Activated naive CD8-positive, alpha-beta T cell treated with anti-CD3 and anti-CD28 coated beads, Interleukin-2, amount 50 U/mL, for 24 hours (primary cell): ENCODE measurements around the gene ATP6V0A1.

ENCODE experiments used
- ATAC-seq: fragments of 150-1000 bp; cut with Tn5 transposase; one replicate; pipeline ENCODE4 v1.10.0; 2021
- DNase-seq: peaks from one replicate; pipeline ENCODE4 v3.0.0; 2021
- H3K27ac Mint-ChIP-seq: one replicate; pipeline ENCODE4 v1.8.0; 2021; ENCODE audit warnings: mild to moderate bottlenecking, mixed read lengths
- H3K27me3 Mint-ChIP-seq: one replicate; pipeline ENCODE4 v1.8.0; 2021; ENCODE audit warnings: mixed read lengths
- H3K36me3 Mint-ChIP-seq: one replicate; pipeline ENCODE4 v1.8.0; 2021; ENCODE audit warnings: low read depth, mixed read lengths
- H3K4me1 Mint-ChIP-seq: one replicate; pipeline ENCODE4 v1.8.0; 2021; ENCODE audit warnings: mixed read lengths
- H3K4me3 Mint-ChIP-seq: one replicate; pipeline ENCODE4 v1.8.0; 2021; ENCODE audit warnings: mild to moderate bottlenecking, moderate library complexity, mixed read lengths
- H3K9me3 Mint-ChIP-seq: one replicate; pipeline ENCODE4 v1.8.0; 2021; ENCODE audit warnings: mixed read lengths

The ATP6V0A1 gene

DNA sequence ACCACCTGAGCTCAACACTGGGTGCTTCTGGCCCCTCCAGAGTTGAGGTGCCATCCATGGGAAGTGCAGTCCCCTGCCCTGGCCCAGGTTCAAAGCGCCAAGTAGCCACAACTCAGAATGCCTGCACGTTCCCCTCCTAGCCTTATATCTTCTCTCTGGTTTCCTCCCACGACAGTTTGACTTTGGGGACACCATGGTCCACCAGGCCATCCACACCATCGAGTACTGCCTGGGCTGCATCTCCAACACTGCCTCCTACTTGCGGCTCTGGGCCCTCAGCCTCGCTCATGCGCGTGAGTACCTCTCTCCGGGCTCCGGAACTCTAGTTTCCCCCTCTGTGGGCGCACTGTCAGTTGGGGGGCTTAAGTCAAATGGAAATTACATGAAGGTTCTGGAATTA lies 55.0 kb downstream of the ATP6V0A1 start:
- no peak overlapping the region for H3K27ac Mint-ChIP-seq
- ATAC-seq (no peak), DNase-seq (no peak)
- peaks cover 3% of the 10 kb centered on the region for H3K4me1 Mint-ChIP-seq
- H3K36me3 Mint-ChIP-seq: peaks cover under 1% of the 10 kb centered on the region
- H3K4me3 Mint-ChIP-seq: no peak overlapping the region
- H3K27me3 Mint-ChIP-seq: peaks cover 2% of the 10 kb centered on the region
- no peaks in the 10 kb centered on the region for H3K9me3 Mint-ChIP-seq

DNA sequence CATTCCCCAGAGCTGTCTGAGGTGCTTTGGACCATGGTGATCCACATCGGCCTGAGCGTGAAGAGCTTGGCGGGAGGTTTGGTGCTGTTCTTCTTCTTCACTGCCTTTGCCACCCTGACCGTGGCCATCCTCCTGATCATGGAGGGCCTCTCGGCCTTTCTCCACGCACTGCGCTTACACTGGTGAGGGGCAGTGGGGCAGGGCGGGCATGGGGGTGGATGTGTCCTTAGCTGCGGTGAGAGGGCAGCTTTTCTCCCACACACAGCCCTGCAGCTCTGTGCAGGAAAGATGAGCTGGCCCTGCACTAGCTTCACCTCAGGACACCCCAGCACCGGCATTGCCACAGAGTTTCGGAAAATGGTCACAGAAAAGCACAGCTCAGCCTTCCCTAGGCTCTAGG lies 55.6 kb downstream of the ATP6V0A1 start:
- no peaks in the 10 kb centered on the region for H3K9me3 Mint-ChIP-seq
- no peaks in the 10 kb centered on the region for H3K36me3 Mint-ChIP-seq
- no peak overlapping the region for H3K4me3 Mint-ChIP-seq
- H3K27me3 Mint-ChIP-seq: peaks cover 2% of the 10 kb centered on the region
- ATAC-seq (no peak), DNase-seq (no peak)
- H3K27ac Mint-ChIP-seq: no peak overlapping the region
- H3K4me1 Mint-ChIP-seq: peaks cover 3% of the 10 kb centered on the region

DNA sequence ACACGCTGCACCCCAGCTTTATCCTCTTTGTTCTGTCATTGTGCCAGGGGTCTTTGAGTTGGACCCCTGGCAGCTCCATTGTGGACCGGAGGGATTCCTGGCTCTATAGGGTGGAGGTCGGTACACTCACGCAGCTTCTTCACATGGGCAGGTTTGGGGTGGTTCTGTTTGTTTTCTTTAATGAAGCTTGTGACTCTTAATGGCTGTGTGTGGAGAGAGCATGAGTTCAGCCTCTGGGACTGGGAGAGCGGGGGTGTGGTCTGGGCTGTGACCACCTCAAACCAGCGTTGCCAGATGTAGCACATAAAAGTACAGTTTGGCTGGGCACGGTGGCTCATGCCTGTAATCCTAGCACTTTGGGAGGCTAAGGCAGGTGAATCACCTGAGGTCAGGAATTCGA lies 56.2 kb downstream of the ATP6V0A1 start:
- Mint-ChIP-seq H3K27me3 (peaks cover 2% of the 10 kb centered on the region), H3K27ac (no peak overlapping the region), H3K36me3 (no peaks in the 10 kb centered on the region), H3K9me3 (no peaks in the 10 kb centered on the region), H3K4me1 (peaks cover 3% of the 10 kb centered on the region), H3K4me3 (no peak overlapping the region)
- DNase-seq (no peak), ATAC-seq (no peak)

DNA sequence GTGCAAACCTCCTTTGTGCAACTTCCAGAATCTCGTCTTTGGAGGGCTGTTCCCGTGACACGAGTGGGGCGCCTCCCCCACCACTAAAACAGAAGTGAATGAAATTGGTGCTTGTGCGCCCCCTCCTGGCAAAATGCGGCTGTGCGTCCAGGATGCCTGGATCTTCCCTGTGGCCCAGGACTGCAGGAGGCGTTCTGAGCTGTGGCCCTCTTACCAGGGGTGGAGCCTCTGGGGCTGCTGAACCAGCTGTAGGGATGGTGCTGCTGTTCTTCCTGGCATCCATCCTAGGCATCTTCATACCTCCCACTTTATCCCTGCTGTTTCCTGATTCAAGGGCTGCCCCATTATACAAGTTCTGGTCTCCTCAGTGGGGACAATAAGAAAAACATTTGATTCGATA lies 58.8 kb downstream of the ATP6V0A1 start:
- Mint-ChIP-seq H3K4me1 (peaks cover 6% of the 10 kb centered on the region), H3K27me3 (peaks cover 3% of the 10 kb centered on the region), H3K36me3 (peaks cover 8% of the 10 kb centered on the region), H3K27ac (no peak overlapping the region), H3K9me3 (no peaks in the 10 kb centered on the region), H3K4me3 (no peak overlapping the region)
- peak; percentile 72 for ATAC-seq
- peak; percentile 88 for DNase-seq

DNA sequence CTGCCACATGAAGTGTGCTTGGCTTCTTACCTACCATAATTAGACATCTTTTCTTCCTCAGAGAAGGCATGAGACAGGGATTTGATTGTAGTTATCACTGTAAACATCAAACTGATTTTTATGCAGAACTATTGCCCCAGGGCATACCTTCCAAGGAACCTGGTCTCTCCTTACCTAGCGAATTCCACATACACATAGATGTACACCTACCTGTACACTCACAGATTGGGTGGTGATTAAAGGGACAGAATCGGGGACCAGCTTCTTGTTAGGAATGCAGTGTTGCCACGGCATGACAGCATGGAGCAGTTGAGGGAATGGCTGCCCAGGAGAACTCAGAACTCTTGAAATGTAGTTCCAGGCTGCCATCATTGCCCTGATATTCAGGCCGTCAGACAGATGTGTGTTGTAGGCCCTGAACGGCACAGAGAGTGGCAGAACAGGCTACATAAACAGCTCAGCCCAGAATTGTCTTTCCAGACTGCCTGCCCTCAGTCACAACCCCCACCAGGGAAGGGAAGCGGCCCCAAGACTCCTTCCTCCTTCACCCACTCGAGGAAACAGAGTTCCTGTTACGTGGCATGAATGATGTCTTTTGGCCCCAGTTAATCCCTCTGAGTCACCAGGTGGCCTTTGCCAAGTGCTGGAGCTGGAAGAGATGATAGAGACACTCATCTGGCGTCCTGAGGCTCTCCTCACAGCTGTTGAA lies 59.5 kb downstream of the ATP6V0A1 start:
- Mint-ChIP-seq H3K4me1 (peaks cover 6% of the 10 kb centered on the region), H3K27ac (no peak overlapping the region), H3K9me3 (no peaks in the 10 kb centered on the region), H3K4me3 (no peak overlapping the region), H3K27me3 (peaks cover 3% of the 10 kb centered on the region), H3K36me3 (peaks cover 8% of the 10 kb centered on the region)
- ATAC-seq (no peak), DNase-seq (no peak)

DNA sequence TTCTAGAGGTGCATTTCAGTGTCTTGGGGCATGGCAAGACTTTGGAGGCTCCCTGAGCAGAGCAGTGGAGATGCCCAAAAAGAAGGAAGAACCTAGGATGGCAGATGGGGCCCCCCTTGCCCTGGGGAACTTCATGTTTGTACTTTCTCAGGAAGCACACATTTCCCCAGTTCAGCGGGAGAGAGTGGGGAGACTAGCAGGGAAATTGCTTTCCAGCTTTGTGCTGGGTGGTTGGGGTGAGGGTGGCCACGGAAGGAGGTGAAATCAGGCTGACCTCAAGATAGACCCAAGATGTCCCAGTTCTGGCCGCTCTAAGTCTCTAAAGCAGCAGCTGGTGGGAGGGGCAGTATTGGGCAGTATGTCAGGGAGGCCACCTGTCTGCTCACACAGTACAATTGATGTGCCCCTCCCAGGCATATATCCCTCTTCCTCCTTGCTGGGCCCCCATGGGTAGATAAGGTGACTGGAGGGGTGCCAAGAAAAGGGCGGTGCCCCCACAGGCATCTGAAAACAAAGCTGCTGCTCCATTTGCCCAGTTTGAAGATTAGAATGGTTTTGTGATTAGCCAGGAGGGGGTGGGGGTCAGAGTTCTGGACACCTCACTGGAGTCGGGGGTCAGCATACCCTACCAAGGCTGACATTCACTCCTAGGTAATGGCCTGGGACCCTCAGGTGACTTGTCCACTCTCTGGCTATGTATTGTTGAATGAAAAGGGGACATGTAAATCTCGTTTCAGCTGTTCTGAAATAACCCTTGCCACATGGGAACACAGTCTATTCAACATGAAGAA lies 60.3 kb downstream of the ATP6V0A1 start:
- peaks cover 3% of the 10 kb centered on the region for H3K27me3 Mint-ChIP-seq
- H3K4me1 Mint-ChIP-seq: peaks cover 12% of the 10 kb centered on the region
- DNase-seq: no peak
- H3K27ac Mint-ChIP-seq: no peak overlapping the region
- H3K36me3 Mint-ChIP-seq: peaks cover 8% of the 10 kb centered on the region
- no peaks in the 10 kb centered on the region for H3K9me3 Mint-ChIP-seq
- no peak overlapping the region for H3K4me3 Mint-ChIP-seq
- ATAC-seq: no peak

DNA sequence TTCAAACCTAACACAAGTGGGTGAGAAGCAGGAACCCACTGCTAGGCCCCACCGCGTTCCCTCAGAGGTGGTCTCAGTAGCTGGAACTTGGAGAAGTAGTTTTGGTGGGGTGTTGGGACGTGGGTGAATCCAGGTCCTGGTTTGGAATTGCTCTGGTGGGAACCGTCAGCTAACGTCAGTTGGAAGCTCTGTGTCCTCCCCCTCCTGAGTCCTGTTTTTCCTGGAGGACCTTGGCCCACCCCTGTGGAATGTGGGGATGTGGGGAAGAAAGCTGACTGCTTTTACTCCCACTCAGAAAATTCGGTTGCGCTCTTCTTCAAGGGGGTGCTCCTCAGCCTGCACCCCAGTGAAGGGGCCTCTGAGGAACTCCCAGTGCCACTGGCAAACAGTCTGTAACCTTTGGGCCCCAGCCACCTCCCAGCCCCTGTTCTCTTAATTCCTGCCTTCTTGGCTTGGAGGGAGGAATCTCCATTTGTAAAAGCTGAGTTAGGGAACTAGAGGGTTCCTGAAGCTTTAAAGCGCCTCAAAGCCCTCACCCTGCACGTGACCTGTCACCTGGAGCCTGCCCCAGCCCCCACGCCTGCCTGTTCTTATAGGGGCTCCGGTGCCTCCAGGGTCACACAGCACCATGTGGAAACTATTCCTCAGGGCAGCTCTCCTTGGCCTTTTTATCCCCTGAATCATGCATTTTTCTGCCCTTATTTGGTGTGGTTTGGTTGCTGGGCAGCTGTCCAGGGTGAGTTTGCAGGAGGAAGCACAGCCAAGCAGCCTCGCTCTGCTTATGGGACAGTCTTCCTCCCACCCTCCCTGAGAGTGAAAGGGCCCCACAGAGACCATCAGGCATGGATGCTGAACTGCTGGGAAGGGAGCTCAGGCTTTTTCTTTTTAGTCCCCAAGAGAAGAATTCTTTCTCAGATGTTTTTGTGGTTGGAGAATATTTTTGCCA lies 61.1 kb downstream of the ATP6V0A1 start:
- Mint-ChIP-seq H3K27me3 (peaks cover 3% of the 10 kb centered on the region), H3K36me3 (peaks cover 8% of the 10 kb centered on the region), H3K4me1 (peaks cover 19% of the 10 kb centered on the region), H3K4me3 (no peak overlapping the region), H3K9me3 (no peaks in the 10 kb centered on the region), H3K27ac (no peak overlapping the region)
- no peak for DNase-seq
- ATAC-seq: no peak

DNA sequence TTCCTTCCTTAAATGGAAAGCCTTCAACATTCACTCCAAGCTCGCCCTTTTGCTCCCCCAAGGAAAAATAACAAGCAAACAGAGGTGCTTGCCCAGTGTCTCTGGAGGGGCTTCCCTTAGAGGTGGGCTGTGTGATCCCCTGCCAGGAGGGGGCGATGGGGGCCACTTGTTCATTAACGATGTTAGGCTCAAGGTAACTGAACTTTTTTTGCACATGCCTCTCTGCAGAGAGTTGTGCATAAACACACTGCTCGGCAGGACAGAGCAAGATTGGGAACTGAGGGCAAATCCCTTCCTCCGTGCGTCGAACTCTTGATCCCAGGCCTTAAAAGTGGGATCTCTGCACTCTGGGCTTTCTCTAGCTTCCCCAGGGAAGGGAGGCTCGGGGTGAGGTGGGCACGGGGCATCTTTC lies 61.9 kb downstream of the ATP6V0A1 start:
- no peaks in the 10 kb centered on the region for H3K9me3 Mint-ChIP-seq
- peaks cover 19% of the 10 kb centered on the region for H3K4me1 Mint-ChIP-seq
- H3K27me3 Mint-ChIP-seq: peaks cover 3% of the 10 kb centered on the region
- no peak overlapping the region for H3K4me3 Mint-ChIP-seq
- DNase-seq (peak; percentile 49), ATAC-seq (no peak)
- no peak overlapping the region for H3K27ac Mint-ChIP-seq
- peaks cover 8% of the 10 kb centered on the region for H3K36me3 Mint-ChIP-seq

DNA sequence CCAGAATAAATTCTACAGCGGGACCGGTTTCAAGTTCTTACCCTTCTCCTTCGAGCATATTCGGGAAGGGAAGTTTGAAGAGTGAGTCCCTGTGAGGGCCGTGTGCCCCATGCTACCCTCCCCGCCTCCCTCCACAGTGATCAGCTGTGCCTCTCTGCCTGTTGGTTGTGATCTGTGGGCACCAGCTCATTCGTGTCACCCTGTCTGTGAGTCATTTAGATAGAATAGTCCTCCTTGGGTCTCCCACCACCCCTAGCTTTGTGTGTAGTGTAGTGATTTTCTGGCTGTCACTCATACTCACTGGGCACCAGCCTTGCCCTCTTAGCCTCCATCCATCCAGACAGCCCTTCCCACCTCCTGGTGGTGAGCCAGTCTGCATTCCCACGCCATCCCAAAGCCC lies 62.4 kb downstream of the ATP6V0A1 start:
- H3K27ac Mint-ChIP-seq: no peak overlapping the region
- ATAC-seq (peak; percentile 22), DNase-seq (no peak)
- H3K9me3 Mint-ChIP-seq: no peaks in the 10 kb centered on the region
- peaks cover 8% of the 10 kb centered on the region for H3K36me3 Mint-ChIP-seq
- no peak overlapping the region for H3K4me3 Mint-ChIP-seq
- peaks cover 3% of the 10 kb centered on the region for H3K27me3 Mint-ChIP-seq
- H3K4me1 Mint-ChIP-seq: peaks cover 19% of the 10 kb centered on the region

DNA sequence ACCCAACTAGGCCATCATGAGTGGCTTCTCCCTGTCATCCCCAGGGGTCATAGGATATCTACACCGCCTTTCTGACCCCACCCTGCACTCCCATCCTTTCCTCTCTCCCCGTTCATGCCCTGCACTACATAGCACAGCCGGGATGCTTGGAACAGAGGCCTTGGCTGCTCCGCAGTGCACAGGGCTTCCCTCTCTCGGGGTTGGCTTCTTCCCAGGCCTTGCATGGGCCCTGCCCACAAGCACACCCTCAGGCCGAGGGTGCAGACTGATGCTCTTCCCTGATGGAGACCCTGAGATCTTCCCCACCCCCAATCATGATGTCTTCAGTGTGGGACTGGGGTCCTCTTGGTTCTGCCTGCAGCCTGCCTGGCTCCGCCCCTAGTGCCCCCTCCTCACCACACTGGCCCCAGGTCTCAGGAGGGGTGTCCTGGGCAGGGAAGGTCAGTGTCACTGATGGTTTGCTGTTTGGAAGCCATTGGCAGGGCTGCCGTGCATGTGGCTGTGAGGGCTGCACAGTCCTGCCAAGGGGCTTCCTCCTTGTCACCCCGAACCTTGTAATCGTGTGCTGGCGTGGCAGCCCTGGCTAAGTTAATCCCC lies 63.1 kb downstream of the ATP6V0A1 start:
- Mint-ChIP-seq H3K4me3 (no peak overlapping the region), H3K36me3 (peaks cover 8% of the 10 kb centered on the region), H3K27ac (no peak overlapping the region), H3K4me1 (peaks cover 19% of the 10 kb centered on the region), H3K27me3 (peaks cover 3% of the 10 kb centered on the region), H3K9me3 (no peaks in the 10 kb centered on the region)
- DNase-seq (no peak), ATAC-seq (no peak)

DNA sequence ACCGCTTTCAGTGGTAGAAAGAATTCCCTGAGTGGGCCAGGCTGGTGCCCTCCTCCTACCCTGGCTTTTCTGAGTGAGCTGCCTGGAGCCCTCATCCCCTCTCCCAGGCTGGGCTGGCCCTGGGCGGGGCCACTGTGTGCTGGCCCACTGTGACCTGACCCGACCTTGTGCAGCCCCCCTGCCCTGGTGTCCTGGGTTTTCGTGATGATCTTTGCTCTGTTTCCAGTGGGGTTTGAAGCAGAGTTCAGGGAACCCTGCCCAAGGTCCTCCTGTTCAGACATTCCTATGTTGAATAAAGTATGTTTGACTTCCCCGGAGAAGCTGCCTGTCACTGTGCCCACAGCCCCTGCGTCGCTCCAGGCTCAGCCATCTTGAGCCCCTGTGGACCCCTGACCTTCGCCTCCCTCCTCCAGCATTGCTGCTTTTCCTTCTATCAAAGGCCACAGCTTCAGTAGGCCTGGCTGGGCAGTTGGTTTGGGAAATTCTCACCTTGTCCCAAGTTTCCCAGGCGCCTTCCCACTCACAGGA lies 63.6 kb downstream of the ATP6V0A1 start:
- peaks cover 3% of the 10 kb centered on the region for H3K27me3 Mint-ChIP-seq
- no peak overlapping the region for H3K4me3 Mint-ChIP-seq
- no peak overlapping the region for H3K27ac Mint-ChIP-seq
- DNase-seq: no peak
- H3K36me3 Mint-ChIP-seq: peaks cover 8% of the 10 kb centered on the region
- no peak for ATAC-seq
- no peaks in the 10 kb centered on the region for H3K9me3 Mint-ChIP-seq
- H3K4me1 Mint-ChIP-seq: peaks cover 20% of the 10 kb centered on the region

DNA sequence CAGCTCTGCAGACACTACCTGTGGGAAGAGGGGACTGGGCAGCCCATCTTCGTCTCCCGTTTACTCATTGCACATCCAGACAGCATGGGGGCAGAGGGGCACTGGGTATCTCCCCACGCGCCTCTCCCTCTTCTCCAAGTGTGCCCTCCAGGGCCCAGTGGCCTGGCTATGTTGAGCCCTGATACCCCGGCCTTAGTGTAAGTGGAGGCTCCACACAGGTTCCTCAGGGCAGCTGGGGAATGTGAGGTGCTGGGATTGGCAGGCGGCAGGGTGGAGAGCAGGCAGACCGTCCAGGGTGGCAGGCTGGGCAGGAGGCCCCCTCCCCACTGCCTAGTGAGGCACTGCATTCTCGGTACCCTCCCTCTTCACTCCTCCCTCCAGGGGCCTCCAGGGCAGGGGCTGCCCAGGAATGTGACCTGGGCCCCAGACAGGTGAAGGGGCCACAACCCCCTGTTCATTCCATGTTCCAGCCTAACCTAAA lies 64.2 kb downstream of the ATP6V0A1 start:
- Mint-ChIP-seq H3K27me3 (peaks cover 3% of the 10 kb centered on the region), H3K27ac (no peak overlapping the region), H3K4me1 (peaks cover 18% of the 10 kb centered on the region), H3K4me3 (no peak overlapping the region), H3K36me3 (peaks cover 8% of the 10 kb centered on the region), H3K9me3 (no peaks in the 10 kb centered on the region)
- DNase-seq (no peak), ATAC-seq (no peak)

DNA sequence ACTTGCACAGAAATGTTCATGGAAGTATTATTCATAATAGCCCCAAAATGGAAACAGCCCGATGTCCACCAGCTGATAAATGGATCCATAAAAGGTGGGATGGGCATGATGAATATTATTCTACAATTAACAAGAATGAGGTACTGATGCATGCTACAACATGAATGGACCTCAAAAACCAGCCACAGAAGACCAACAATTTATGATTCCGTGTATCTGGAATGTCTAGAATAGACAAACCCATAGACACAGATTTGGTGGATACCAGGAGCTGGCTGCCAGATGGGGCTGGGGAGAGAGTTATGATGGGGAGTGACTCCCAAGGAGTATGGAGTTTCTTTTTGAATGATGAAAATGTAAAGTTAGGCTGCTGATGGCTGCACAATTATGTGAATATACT lies 66.5 kb downstream of the ATP6V0A1 start:
- H3K4me1 Mint-ChIP-seq: peaks cover 35% of the 10 kb centered on the region
- H3K27ac Mint-ChIP-seq: peak overlapping the region; percentile 29
- no peaks in the 10 kb centered on the region for H3K9me3 Mint-ChIP-seq
- peaks cover 3% of the 10 kb centered on the region for H3K27me3 Mint-ChIP-seq
- peaks cover 8% of the 10 kb centered on the region for H3K36me3 Mint-ChIP-seq
- no peak for DNase-seq
- no peak for ATAC-seq
- no peak overlapping the region for H3K4me3 Mint-ChIP-seq

DNA sequence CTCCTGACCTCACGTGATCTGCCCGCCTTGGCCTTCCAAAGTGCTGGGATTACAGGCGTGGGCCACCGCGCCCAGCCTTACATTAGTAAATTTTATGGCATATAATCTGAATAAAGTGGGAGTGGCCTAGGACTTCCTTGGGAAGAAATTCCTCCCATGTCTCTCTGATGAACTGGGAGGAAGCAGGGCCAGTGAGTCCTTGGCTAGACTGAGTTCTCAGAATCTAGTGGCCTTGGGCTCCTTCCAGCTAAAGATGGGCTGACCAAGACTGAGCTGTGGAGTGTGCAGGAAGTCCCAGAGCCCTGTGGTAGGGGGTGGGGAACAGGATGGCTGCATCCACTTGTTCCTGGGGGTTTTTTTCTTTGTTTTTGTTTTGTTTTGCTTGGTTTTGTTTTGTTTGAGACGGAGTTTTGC lies 67.4 kb downstream of the ATP6V0A1 start:
- peaks cover 7% of the 10 kb centered on the region for H3K36me3 Mint-ChIP-seq
- no peak overlapping the region for H3K4me3 Mint-ChIP-seq
- H3K27ac Mint-ChIP-seq: no peak overlapping the region
- H3K9me3 Mint-ChIP-seq: no peaks in the 10 kb centered on the region
- peaks cover 41% of the 10 kb centered on the region for H3K4me1 Mint-ChIP-seq
- DNase-seq (no peak), ATAC-seq (no peak)
- H3K27me3 Mint-ChIP-seq: peaks cover 3% of the 10 kb centered on the region
